Osteoblast (primary cell): ENCODE measurements around the gene ANKRD13A. TPM values are rescaled to one million over a fixed set of nuclear protein-coding genes. Genes with fewer than 3 reads are reported as not detected.

ENCODE experiments used
- DNase-seq: peaks from one replicate; pipeline ENCODE4 v3.0.0; 2011; ENCODE audit warnings: low spot score, mixed read lengths; ENCODE audit not compliant: insufficient read length; ENCODE audit errors: missing footprints
- H2AFZ ChIP-seq: 2 replicates; pipeline ENCODE4 v1.6.0; 2011; ENCODE audit warnings: mild to moderate bottlenecking, low read length
- H3K27ac ChIP-seq: 2 replicates; pipeline ENCODE4 v1.5.1; 2011; ENCODE audit warnings: mild to moderate bottlenecking, low read depth, low read length, moderate library complexity
- H3K27me3 ChIP-seq: 2 replicates; pipeline ENCODE4 v1.6.0; 2012; ENCODE audit warnings: mild to moderate bottlenecking, control low read depth, inconsistent platforms, low read length, moderate library complexity; ENCODE audit not compliant: insufficient read depth
- H3K36me3 ChIP-seq: 2 replicates; pipeline ENCODE4 v1.5.1; 2011; ENCODE audit warnings: mild to moderate bottlenecking, low read length, control low read depth, moderate library complexity; ENCODE audit not compliant: insufficient read depth
- H3K4me1 ChIP-seq: 2 replicates; pipeline ENCODE4 v1.5.1; 2011; ENCODE audit warnings: mild to moderate bottlenecking, low read length, control low read depth, moderate library complexity; ENCODE audit not compliant: insufficient read depth
- H3K4me2 ChIP-seq: 2 replicates; pipeline ENCODE4 v1.6.0; 2011; ENCODE audit warnings: mild to moderate bottlenecking, low read length; ENCODE audit not compliant: insufficient read depth
- H3K4me3 ChIP-seq: fragments of 200-600 bp; sonication (generic); 3 replicates; pipeline ENCODE4 v1.5.1; 2012; ENCODE audit warnings: mild to moderate bottlenecking, low read length, inconsistent platforms; ENCODE audit not compliant: insufficient read depth
- H3K79me2 ChIP-seq: 2 replicates; pipeline ENCODE4 v1.6.0; 2012; ENCODE audit warnings: mild to moderate bottlenecking, low read length, control low read depth, inconsistent platforms; ENCODE audit not compliant: insufficient read depth
- H3K9me3 ChIP-seq: 2 replicates; pipeline ENCODE4 v1.5.1; 2011; ENCODE audit warnings: low read depth, low read length, control low read depth
- H4K20me1 ChIP-seq: 2 replicates; pipeline ENCODE4 v1.6.0; 2012; ENCODE audit warnings: mild to moderate bottlenecking, low read length, control low read depth; ENCODE audit not compliant: insufficient read depth
- CTCF ChIP-seq: IDR thresholded peaks from 2 replicates; pipeline ENCODE4 v1.5.1; 2011; ENCODE audit warnings: mild to moderate bottlenecking, low read depth, low read length, moderate library complexity; ENCODE audit errors: extremely low read depth
- total RNA-seq: library from RNA; depleted of rRNA; stranded (reverse); fragments of >200 nt; gene quantifications from 2 replicates; pipeline ENCODE4 v1.2.3, GENCODE V29; 2012

ANKRD13A gene
- total RNA-seq, 1 donor: 94.1 TPM

GRCh38 chr12:109993091-109993490 is 6.1 kb upstream of the ANKRD13A start:
- no peak overlapping the region for H3K4me2 ChIP-seq
- H3K9me3 ChIP-seq: no peaks in the 10 kb centered on the region

GRCh38 chr12:109994401-109995175 is 4.6 kb upstream of the ANKRD13A start:
- H3K4me1 ChIP-seq: peaks cover 33% of the 10 kb centered on the region
- no peak for DNase-seq
- no peak overlapping the region for H2AFZ ChIP-seq
- peak overlapping the region; percentile 73 for H3K27ac ChIP-seq
- H3K27me3 ChIP-seq: no peaks in the 10 kb centered on the region
- no peaks in the 10 kb centered on the region for H3K9me3 ChIP-seq
- peaks cover 68% of the 10 kb centered on the region for H3K79me2 ChIP-seq
- H4K20me1 ChIP-seq: peaks cover 29% of the 10 kb centered on the region
- no peak for TF ChIP-seq CTCF
- H3K36me3 ChIP-seq: peaks cover 20% of the 10 kb centered on the region
- peak overlapping the region; percentile 82 for H3K4me2 ChIP-seq
- peak overlapping the region; percentile 85 for H3K4me3 ChIP-seq

More at GRCh38 chr12:109993091-109993490, 6.1 kb upstream of the ANKRD13A start:
- no peak overlapping the region for H3K27ac ChIP-seq
- H3K4me1 ChIP-seq: peaks cover 26% of the 10 kb centered on the region
- DNase-seq: no peak
- TF ChIP-seq CTCF: no peak
- H3K79me2 ChIP-seq: peaks cover 68% of the 10 kb centered on the region
- H4K20me1 ChIP-seq: peaks cover 29% of the 10 kb centered on the region
- no peak overlapping the region for H3K4me3 ChIP-seq
- no peak overlapping the region for H2AFZ ChIP-seq
- peaks cover 29% of the 10 kb centered on the region for H3K36me3 ChIP-seq
- H3K27me3 ChIP-seq: no peaks in the 10 kb centered on the region

GRCh38 chr12:109995361-109995685 is 3.9 kb upstream of the ANKRD13A start:
- Histone ChIP-seq H3K79me2 (peaks cover 69% of the 10 kb centered on the region), H3K9me3 (no peaks in the 10 kb centered on the region), H3K4me3 (peak overlapping the region; percentile 85), H3K4me1 (peaks cover 33% of the 10 kb centered on the region), H2AFZ (peak overlapping the region; percentile 89), H3K27ac (peak overlapping the region; percentile 73), H3K36me3 (peaks cover 14% of the 10 kb centered on the region), H3K4me2 (peak overlapping the region; percentile 82), H4K20me1 (peaks cover 29% of the 10 kb centered on the region), H3K27me3 (no peaks in the 10 kb centered on the region)
- no peak for DNase-seq
- TF ChIP-seq CTCF: no peak

- H3K4me1 ChIP-seq: peaks cover 34% of the 10 kb centered on the region
- no peaks in the 10 kb centered on the region for H3K27me3 ChIP-seq
- no peak for TF ChIP-seq CTCF
- H3K79me2 ChIP-seq: peaks cover 68% of the 10 kb centered on the region
- H3K4me2 ChIP-seq: peak within 1 kb of the TSS; percentile 82
- DNase-seq: peak; percentile 98
- peaks cover 29% of the 10 kb centered on the region for H4K20me1 ChIP-seq
- H3K9me3 ChIP-seq: no peaks in the 10 kb centered on the region
- peak within 1 kb of the TSS; percentile 89 for H2AFZ ChIP-seq
- peaks cover 9% of the 10 kb centered on the region for H3K36me3 ChIP-seq
- H3K4me3 ChIP-seq: peak within 1 kb of the TSS; percentile 85
- H3K27ac ChIP-seq: peak within 1 kb of the TSS; percentile 73
These were observed 3.3 kb upstream of the ANKRD13A start, which contains the start of gene GIT2 for GRCh38 chr12:109995686-109996482. GIT2 (minus strand) TSS chr12:109996368; CDS start chr12:109996224, 144 bp downstream.
